ENCODE results near the gene FIS1.
"Not testable (repeated sequence)": the region's sequence is repeated elsewhere in the genome, so short reads cannot be mapped to it uniquely, and the experiment has no call there.

The FIS1 gene

DNA sequence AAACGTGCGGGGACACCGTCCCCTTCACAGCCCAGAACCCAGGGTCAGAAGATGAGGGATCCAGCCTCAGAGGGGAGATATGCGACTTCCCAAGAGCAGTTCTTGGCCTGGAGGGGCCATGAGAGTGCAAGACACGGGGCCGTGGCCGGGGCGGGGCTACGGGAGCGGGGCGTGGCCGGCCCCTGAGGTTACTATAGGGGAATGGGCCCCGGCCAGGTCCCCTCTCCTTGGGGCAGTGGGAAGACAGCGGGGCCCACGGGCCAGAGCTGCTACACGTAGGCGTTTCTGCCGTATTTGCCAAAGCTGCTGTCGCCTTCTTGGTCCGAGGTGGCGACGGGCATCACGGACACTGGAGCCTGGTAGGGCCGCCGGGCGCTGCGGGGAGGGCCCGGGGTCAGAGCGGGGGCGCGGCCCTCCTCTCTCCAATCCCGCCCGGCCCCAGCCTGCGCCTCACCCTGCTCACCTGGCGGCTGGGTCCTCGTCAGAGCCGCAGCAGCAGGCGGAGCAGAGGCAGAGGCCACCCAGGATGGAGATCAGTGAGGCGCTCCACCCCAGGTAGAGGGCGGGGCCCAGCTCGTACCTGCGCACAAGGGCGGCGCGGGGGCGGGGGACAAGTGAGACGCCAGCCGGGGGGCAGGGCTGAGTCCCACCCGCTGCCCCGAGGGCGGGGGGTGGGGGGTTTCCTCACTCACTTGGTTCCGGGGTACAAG, 12.6 kb downstream of the FIS1 start:
- no peak for DNase-seq

DNA sequence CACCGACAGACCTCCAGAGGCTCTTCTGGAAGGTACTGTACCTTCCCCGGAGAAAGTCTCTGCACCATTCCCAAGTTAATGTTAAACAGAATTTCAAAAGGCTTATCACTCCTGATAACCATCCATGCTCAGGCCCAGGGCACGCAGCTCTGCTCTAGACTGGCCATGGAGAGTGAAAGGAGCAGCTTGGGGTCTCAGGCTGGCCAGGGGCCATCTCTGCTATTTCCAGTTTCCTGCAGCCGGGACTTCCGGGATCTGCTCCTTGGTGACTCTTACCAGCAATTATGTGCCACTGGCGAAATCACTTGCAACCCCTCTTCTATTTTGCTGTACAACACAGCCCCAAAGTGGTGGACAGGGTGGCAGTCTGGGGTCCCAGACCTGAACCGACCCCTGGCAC, 13.2 kb downstream of the FIS1 start:
- no peak for DNase-seq

DNA sequence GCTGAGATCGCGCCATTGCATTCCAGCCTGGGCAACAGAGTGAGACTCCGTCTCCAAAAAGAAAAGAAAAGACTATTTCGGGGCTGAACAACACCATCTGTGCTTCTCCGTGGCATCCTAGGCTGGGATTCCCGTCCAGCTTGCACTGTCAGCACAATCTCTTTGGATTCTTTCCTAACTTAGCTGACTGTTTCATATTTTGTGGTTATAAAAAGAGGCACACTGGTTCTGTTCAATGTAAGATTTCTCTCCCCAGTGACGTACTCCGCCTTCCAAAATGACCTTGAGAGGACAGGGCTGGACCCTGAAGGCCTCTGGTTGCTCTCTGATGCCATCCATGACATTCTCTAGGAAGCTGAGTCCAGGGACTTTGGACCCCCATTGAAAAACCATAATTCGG, 18.2 kb downstream of the FIS1 start:
- no peak for DNase-seq

DNA sequence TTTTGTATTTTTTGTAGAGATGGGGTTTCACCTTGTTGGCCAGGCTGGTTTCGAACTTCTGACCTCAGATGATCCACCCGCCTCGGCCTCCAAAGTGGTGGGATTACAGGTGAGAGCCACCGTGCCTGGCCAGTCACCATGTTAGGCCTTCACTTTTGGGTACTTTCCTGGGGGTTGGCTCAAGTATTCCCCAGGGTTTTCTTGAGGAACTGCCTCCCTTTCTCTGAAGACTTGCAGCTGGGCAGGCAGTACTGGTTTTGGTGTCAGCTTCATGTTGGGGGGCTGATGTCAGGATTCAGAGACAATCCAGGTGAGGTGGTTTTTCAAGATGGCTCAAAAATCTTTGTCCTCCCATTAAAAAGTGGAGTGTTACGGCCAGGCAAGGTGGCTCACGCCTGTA, 19.2 kb downstream of the FIS1 start:
- no peak for DNase-seq

DNA sequence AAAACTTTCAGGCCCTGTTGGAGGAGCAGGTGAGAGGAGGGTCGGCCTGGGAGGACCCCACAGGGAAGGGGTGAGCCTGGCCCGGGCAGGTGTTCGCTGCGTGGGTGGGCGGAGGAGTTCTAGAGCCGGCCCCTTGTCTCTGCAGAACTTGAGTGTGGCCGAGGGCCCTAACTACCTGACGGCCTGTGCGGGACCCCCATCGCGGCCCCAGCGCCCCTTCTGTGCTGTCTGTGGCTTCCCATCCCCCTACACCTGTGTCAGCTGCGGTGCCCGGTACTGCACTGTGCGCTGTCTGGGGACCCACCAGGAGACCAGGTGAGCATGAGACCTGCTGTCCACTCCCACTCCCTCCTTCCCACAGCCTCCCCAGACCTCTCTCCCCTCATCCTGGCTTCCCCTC, 21.4 kb downstream of the FIS1 start:
- no peak for DNase-seq

DNA sequence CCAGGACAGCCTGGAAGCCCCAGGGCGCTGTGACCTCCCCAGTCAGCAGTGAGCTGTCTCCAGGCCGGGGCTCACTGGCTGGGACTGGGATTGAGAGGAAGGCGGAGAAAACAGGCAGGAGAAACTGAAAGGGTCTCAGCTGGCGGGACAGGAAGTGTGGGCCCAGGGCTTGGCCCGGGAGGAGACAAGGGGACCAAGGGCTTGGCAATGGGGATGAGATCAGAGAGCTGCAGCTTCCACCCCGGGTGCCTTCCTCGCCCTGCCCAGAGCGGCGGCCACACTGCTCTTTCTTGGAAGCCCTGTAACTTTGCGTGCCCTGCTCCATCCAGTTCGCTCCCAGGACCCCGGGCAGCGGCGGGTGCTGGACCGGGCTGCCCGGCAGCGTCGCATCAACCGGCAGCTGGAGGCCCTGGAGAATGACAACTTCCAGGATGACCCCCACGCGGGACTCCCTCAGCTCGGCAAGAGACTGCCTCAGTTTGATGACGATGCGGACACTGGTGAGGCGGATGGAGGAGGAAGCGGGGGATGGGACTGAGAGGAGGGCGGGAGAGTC, 22.5 kb downstream of the FIS1 start:
- no peak for DNase-seq

DNA sequence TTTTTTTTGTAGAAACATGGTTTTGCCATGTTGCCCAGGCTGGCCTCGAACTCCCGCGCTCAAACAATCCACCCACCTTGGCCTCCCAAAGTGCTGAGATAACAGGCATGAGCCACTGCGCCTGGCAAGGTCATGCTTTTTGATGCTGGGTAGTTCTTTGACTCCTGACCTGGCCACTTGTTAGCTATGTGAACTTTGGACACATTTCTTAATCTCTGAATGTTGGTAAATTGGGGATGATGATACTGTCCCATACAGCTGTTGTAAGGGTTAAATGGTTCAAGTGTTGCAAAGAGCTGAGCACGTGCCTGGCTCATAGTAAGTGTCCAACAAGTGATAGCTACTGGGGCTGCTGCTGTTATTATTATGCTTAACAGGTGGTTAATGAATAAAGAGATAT, 24.6 kb downstream of the FIS1 start:
- no peak for DNase-seq

DNA sequence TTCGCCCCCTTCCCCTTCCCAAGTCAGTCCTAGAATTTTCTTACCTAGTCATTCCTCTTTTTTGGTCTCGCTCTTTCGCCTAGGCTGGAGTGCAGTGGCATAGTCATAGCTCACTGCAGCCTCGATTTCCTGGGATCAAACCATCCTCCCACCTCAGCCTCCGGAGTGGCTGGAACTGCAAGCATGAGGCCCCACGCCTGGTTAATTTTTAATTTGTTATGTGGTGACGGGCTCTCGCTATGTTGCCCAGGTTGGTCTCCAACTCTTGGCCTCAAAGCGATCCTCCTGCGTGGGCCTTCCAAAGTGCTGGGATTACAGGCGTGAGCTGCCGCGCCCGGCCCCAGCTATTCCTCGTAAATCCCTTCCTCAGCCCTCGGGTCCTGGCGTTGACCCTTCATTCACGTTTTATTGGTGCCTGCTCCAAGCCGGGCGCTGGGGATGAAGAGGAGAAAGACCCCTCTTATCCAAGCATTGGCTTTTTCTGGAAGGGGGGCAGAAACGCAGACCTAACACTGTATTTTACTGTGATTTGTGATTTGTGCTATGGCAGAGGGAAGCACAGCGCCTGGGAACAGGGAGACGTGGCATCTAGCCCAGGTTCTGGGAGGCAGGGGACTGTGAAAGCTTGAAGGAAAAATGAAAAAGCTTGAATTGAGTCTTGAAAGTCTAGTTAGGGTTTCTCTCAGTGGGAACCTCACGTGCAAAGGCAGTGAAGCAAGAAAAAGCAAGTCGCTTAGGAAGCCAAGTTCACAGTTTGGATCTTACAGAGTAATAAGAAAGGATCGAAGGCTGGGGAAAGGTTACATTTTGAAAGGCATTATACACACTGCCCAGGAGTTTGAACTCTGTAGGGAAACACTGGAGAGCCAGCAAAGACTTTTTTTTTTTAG, 26.4 kb downstream of the FIS1 start:
- DNase-seq: no peak

DNA sequence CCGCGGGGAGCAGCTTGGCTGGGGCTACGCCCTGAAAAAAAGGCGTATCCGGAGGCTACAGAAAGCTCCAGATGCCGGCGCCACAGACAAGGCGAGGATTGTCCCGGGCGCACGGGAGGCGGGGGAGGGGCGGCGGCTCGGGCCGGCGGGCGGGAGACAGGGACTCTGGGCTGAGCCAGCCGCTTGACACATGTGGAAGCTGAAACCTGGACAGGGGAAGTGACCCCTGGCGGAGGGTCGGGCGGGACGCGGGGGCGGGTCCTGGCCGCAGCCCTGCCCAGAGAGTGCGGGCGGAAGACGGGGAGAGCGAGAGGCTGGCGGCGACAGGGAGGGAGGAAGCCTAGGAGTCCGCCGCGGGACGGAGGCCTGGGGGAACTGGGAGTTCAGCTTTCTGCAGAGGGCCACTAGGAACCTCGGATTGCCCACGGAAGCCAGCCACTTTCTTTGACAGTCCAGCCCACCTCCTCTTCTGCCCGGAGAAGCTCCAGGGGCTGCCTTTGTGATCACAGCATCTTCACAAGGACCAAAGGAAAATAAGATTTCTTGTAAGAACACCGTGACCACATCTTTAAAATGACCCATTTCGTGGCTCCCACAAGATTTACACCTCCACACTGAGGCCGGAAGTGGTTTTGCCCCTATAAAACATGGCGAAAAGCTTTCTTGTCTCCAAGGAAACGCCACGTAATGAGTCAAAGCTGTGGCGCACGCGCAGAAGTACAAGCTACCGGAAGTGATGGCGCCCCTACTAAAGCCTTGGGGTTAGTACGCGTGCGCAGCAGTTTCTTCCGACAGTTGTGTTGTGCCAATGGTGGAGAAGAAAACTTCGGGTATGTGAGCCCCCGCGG, 27.3 kb downstream of the FIS1 start, which contains the start of the genes PLOD3 and ZNHIT1:
TSS of gene PLOD3 (minus strand) at position 194 of the 848 bp plus-strand sequence. CDS start 307 bp downstream, outside the sequence.
TSS of gene ZNHIT1 (plus strand) at position 778 of the 848 bp plus-strand sequence. CDS start at position 809, 31 bp downstream.
- DNase-seq: peak; percentile 92

DNA sequence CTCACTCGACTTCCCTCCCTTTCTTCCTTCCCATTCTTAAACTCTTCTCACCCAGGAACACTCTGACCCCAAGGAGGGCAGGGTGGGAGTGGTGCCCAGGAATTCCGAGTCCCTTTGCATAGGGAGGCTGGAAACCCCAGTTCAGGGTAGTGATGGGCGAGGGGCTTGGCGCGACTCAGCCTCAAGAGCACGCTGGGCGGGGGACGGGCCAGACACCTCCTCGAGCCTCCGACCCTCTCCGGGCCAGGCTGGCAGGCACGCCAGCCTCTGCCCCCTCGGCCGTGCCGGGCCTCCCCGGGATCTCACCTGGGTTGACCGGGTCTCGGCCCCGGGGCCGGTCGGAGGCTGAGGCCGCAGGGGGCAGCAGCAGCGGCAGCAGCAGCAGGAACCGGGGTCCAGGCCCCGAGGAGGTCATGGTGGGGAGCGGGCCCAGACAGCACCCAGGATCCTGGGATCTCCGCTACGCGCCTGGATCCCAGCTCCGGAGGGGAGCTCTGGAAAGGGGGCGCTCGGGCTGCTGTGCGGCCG, 28.0 kb downstream of the FIS1 start:
- DNase-seq: no peak

DNA sequence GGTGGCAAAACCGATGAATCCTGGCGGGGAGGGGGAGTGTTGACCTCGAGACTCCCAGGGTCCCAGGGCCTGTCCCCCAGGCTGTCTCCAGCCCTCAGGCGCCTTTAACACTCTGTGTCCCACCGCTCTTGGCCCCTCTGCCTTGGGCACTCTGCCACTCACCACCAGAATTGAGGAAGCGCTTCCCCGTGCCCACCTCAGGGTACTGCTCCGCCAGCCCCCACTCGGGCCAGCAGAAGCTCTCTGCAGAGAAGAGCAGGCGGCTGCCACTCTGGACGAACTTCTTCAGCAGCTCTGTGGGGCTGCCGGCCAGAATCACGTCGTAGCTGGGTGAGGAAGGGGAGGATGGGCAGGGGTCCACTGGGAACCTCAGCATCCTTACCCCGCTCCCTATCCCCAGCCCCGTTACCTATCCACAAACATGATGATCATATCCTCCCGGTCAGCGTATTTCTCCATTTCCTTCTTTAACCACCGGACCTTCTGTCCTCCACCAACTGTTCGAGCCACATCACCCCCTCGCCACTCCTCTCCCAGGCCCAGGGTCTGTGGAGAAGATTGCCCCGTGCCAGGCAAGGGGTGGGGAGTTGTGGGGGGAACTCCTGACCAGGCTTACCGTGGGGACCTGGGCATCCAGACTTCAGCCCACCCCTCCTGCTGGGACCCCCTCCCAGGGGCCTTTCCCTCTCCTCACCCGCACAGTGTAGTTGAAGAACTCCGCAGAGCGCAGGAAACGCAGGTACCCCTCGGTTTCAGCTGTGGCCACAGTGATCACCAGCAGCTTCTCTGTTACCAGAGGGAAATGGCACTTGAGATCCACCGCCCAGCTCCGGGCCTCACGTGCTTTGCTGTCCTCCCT, 28.7 kb downstream of the FIS1 start:
- no peak for DNase-seq

DNA sequence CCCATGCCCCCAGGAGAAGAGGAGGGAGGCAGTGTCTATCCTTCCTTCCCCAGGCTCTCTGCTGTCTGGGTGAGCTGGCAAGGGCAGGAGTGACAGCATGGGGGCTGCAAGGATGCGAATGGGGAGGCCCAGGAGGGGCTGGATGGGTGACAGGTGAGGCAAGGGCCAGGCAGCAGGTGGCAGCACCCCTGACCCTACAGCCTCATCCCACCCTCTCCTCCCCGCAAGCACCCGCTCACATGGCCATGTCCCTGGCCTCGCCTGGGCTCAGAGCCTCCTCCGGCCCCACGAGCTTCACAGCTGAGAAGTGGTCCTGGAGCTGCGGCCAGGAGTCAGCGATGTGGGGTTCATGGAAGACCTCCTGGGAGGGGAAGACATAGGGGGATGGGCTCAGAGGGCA, 32.9 kb downstream of the FIS1 start:
- no peak for DNase-seq

DNA sequence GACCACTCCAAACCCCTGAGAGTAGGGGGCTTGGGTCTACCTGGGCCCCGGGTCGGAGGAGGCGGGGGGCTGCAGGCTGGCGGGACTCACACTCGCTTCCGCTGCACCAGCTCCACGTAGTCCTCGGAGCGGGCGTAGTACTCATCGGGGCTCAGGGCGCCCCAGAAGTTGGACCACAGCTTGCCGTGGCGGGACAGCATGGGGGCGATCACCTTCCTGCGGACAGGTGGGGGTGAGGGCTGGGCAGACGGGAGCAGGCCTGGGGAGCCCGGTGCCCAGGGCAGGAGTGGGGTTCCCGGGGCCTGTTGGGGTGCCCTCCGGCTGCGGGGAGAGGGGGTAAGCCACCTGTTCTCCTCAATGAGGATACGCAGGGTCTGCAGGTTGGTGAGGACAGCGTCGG, 33.4 kb downstream of the FIS1 start:
- DNase-seq: no peak

DNA sequence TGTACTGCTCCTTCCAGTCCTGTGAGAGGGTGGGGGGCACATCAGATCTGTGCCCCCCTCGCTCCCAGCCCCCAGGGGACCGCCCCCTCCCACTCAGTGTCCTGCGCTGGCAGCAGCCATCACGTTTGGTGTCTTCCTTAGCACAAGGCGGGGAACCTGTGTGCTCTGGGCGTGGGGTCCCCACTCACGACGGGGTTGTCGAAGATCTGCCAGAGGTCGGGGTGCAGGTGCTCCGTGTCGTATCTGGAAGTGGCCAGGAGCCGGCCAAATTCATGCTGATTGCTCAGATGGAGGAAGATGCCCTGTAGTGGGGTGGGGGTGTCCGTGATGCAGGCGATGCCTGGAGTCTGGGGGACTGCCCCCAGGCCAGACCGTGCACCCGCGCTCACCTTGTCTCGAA, 34.7 kb downstream of the FIS1 start:
- no peak for DNase-seq

DNA sequence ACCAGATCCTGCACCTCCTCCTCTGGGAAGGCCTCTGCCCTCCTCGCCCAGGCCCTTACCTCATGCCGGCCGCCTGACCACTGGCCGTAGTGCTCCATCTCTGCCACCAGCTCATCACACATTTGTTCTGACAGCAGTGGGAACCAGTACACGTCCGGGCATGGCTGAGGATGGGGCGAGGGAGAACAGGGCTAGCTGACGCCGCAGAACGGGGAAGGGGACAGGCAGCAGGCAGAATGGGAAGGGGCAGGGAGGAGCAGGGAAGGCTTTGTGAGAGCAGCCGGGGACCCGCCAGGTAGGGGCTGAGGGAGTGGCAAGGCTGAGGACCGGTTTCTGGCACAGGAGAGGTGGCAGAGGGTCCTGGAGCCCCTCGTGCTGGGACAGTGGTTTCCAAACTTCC, 36.1 kb downstream of the FIS1 start:
- DNase-seq: no peak

DNA sequence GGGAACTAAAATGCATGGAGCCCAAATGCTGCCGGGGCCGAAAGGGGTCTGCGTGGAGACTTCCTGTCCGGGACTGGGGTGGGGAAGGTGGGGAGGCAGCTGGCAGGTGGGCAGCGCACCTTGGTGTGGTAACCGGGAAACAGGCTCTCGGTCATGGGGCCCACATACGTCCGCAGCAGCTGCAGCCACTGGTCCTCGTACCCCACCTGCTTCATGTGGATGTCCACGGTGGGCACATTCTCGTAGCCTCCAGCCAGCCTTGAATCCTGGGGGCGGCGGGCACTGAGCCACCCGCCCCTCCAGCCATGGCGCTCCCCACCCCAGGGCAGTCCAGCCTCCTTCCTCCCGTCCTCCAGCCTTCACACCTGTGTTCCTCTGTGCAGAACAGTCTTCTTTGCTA, 37.4 kb downstream of the FIS1 start:
- no peak for DNase-seq

DNA sequence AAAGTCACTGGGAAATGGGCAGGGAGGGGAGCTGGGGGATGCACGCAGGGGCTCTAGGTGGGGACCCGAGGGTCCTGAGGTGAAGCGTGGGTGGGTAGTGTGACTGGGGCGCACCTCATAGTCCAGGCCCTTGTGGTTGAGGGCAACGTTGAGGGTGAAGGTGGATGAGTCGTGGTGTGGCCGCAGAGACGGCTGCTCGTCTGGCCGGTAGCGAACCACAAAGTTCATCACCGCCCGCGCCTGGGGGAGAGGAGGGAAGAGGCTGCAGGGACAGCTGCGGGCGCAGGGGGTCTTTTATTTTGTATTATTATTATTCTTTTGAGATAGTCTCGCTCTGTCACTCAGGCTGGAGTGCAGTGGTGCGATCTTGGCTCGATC, 38.2 kb downstream of the FIS1 start:
- DNase-seq: no peak

DNA sequence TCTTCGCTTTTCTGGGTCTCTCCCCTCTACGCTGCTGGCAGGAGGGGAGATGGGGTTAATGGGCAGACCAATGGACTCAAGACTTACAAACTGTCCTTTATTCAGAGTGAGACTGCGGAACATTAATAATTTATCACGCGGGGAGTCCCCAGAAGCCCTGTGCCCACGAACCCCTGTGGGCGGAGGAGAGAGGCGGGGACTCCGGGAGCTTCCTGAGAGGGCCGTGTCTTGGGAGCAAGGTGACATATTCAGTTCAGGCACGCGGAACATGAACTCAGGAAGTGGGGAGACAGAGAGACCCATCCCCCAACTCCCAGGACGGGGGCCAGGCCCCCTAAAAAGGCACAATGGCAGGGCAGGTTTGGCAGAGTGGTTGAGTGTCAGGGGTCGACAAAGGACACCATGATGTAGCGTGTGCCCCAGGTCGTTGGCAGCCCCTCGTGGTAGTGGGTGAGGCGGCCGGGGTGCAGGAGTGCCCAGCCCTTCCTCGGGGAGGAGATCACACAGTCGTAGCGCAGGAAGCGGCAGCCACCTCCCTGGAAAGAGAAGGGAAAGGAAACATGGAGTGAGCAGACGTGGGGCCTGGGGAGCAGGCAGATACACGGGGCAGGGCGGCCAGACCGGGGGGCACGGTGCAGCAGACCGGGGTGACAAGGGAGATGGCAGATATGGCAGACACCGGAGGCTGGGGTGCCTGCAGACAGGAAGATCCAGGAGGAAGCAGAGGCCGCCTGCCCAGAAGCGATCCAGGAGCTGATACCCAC, 38.8 kb downstream of the FIS1 start:
- DNase-seq: no peak

DNA sequence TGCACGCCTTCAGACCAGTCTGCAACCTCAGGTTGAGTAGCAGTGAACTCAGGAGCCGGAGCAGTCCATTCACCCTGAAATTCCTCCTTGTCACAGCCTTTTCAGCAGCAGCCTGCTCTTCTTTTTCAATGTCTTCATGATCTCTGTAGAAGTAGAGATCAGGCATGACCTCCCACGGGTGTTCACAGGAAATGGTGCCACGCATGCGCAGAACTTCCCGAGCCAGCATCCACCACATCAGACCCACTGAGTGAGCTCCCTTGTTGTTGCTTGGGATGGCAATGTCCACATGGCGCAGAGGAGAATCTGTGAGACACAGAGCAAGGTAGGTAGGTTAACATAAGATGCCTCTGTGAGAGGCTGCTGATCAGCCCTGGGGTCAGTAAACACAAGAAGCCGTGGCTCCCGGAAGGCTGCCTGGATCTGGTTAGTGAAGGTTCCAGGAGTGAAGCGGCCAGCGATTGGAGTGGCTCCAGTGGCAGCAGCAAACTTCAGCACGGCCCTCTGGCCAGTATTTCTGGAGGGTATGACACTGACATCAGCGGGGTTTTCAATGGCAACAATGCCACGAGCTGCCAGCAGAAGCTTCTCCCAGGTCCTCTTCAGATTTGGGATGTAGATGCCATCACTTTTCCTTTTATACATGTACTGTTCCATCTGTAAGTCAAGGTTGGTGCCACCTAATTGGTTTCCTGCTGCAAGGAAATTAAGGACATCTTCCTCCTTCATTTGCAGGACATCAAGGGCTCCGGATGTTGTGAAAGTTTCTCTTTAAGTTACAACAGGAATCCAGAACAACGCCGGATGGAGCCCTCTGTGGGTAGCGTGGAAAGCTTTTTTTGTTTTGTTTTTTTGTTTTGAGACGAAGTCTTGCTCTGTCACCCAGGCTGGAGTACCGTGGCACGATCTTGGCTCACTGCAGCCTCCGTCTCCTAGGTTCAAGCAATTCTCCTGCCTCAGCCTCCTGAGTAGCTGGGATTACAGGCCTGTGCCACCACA, 40.8 kb downstream of the FIS1 start:
- DNase-seq: not testable (repeated sequence)

DNA sequence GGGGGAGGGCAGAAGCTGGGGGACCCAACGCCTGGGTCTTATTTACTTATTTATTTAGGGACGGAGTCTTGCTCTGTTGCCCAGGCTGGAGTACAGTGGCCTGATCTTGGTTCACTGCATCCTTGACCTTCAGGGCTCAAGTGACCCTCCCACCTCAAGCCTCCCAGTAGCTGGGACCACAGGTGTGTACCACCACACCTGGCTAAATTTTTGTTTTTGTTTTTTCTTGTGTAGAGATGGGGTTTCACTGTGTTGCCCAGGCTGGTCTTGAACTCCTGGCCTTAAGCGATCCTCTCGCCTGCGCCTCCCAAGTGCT, 42.3 kb downstream of the FIS1 start:
- no peak for DNase-seq

Data from T-helper 9 cell (primary cell).